Neural cell (in vitro differentiated cells): ENCODE measurements around the gene CXCL13. TPM values are rescaled to one million over a fixed set of nuclear protein-coding genes. Genes with fewer than 3 reads are reported as not detected.

ENCODE experiments used
- H2AFZ ChIP-seq: fragments of 200-600, 300-800 bp; sonication (generic), shearing (Covaris generic); 2 replicates; pipeline ENCODE4 v1.6.0; 2014; ENCODE audit warnings: low read depth, mild to moderate bottlenecking, antibody characterized with exemption, low read length, moderate library complexity
- H3F3A ChIP-seq: fragments of 200-600 bp; shearing (Covaris generic); 2 replicates; pipeline ENCODE4 v1.6.1; 2016; ENCODE audit warnings: mild to moderate bottlenecking, moderate library complexity, mixed read lengths, antibody characterized with exemption, low read length; ENCODE audit not compliant: insufficient read depth, poor library complexity, severe bottlenecking
- H3K27ac ChIP-seq: fragments of 200-600, 300-800 bp; sonication (generic), shearing (Covaris generic); 2 replicates; pipeline ENCODE4 v1.5.1; 2014; ENCODE audit warnings: mild to moderate bottlenecking, low read length, moderate library complexity
- H3K27me3 ChIP-seq: fragments of 300-800, 200-600 bp; sonication (generic), shearing (Covaris generic); 2 replicates; pipeline ENCODE4 v1.6.0; 2014; ENCODE audit warnings: mild to moderate bottlenecking, low read depth, low read length, moderate library complexity; ENCODE audit not compliant: insufficient read depth
- H3K36me3 ChIP-seq: fragments of 300-800, 200-600 bp; sonication (generic), shearing (Covaris generic); 2 replicates; pipeline ENCODE4 v1.5.1; 2014; ENCODE audit warnings: mild to moderate bottlenecking, antibody characterized with exemption, low read length, moderate library complexity; ENCODE audit not compliant: insufficient read depth
- H3K4me2 ChIP-seq: fragments of 300-800, 200-600 bp; sonication (generic), shearing (Covaris generic); 2 replicates; pipeline ENCODE4 v1.6.0; 2014; ENCODE audit warnings: mild to moderate bottlenecking, low read length
- H3K4me3 ChIP-seq: fragments of 300-800, 200-600 bp; sonication (generic), shearing (Covaris generic); 2 replicates; pipeline ENCODE4 v1.5.1; 2014; ENCODE audit warnings: mild to moderate bottlenecking, low read length, moderate library complexity
- H3K79me2 ChIP-seq: fragments of 200-600 bp; shearing (Covaris generic); replicated peaks from 2 replicates; pipeline ENCODE4 v1.6.0; 2014; ENCODE audit warnings: mild to moderate bottlenecking, low read length, moderate library complexity; ENCODE audit not compliant: insufficient read depth
- H3K9ac ChIP-seq: fragments of 300-800, 200-600 bp; sonication (generic), shearing (Covaris generic); 2 replicates; pipeline ENCODE4 v1.6.1; 2016; ENCODE audit warnings: mild to moderate bottlenecking, low read length, mixed read lengths
- H3K9me2 ChIP-seq: fragments of 200-600 bp; shearing (Covaris generic); 2 replicates; pipeline ENCODE4 v1.6.1; 2016; ENCODE audit warnings: mild to moderate bottlenecking, low read length, mixed read lengths; ENCODE audit not compliant: insufficient read depth
- H3K9me3 ChIP-seq: fragments of 200-600, 300-800 bp; sonication (generic), shearing (Covaris generic); 2 replicates; pipeline ENCODE4 v1.6.1; 2016; ENCODE audit warnings: mild to moderate bottlenecking, mixed run types, low read length, moderate library complexity, mixed read lengths
- H4K20me1 ChIP-seq: fragments of 200-600 bp; shearing (Covaris generic); 2 replicates; pipeline ENCODE4 v1.6.1; 2016; ENCODE audit warnings: mild to moderate bottlenecking, mixed run types; ENCODE audit not compliant: insufficient read depth
- CTCF ChIP-seq: fragments of 450-650 bp; IDR thresholded peaks from 2 replicates; pipeline ENCODE4 v1.5.1; 2014; ENCODE audit warnings: antibody characterized with exemption, mild to moderate bottlenecking, moderate library complexity; ENCODE audit not compliant: poor library complexity, severe bottlenecking
- EP300 ChIP-seq: fragments of 450-650 bp; conservative IDR thresholded peaks from 2 replicates; pipeline ENCODE4 v1.6.1; 2014; ENCODE audit warnings: antibody characterized with exemption, mild to moderate bottlenecking, moderate library complexity; ENCODE audit not compliant: poor library complexity, severe bottlenecking
- POLR2AphosphoS5 ChIP-seq: IDR thresholded peaks from 2 replicates; pipeline ENCODE4 v1.6.1; 2012
- RAD21 ChIP-seq: fragments of 450-650 bp; conservative IDR thresholded peaks from 2 replicates; pipeline ENCODE4 v1.6.1; 2014; ENCODE audit warnings: antibody characterized with exemption, mild to moderate bottlenecking, moderate library complexity
- REST ChIP-seq: IDR thresholded peaks from 2 replicates; pipeline ENCODE4 v1.6.1; 2012; ENCODE audit warnings: borderline replicate concordance
- SMC3 ChIP-seq: fragments of 450-650 bp; conservative IDR thresholded peaks from 2 replicates; pipeline ENCODE4 v1.6.1; 2014; ENCODE audit warnings: antibody characterized with exemption, mild to moderate bottlenecking, moderate library complexity; ENCODE audit not compliant: poor library complexity
- TAF1 ChIP-seq: IDR thresholded peaks from 2 replicates; pipeline ENCODE4 v1.6.1; 2012; ENCODE audit warnings: low read depth
- polyA plus RNA-seq: library from polyadenylated mRNA; depleted of rRNA; stranded (reverse); fragments of >200 nt; gene quantifications from 2 replicates; pipeline ENCODE4 v1.2.3, GENCODE V29; 2014

CXCL13 gene
- polyA plus RNA-seq, 1 donor from 2014 or later = not detected

GRCh38 chr4:77593101-77593500 is 12.5 kb upstream of the CXCL13 start:
- Histone ChIP-seq H3K9me2 (no peaks in the 10 kb centered on the region), H3K36me3 (no peaks in the 10 kb centered on the region), H3K9ac (no peak overlapping the region), H3F3A (no peaks in the 10 kb centered on the region), H3K9me3 (no peaks in the 10 kb centered on the region), H3K4me3 (no peak overlapping the region), H2AFZ (no peak overlapping the region), H3K27me3 (no peaks in the 10 kb centered on the region), H3K4me2 (no peak overlapping the region), H3K79me2 (no peaks in the 10 kb centered on the region), H4K20me1 (no peaks in the 10 kb centered on the region), H3K27ac (no peak overlapping the region)
- TF ChIP-seq REST (no peak), SMC3 (no peak), EP300 (no peak), POLR2AphosphoS5 (no peak), RAD21 (no peak), TAF1 (no peak)

DNA sequence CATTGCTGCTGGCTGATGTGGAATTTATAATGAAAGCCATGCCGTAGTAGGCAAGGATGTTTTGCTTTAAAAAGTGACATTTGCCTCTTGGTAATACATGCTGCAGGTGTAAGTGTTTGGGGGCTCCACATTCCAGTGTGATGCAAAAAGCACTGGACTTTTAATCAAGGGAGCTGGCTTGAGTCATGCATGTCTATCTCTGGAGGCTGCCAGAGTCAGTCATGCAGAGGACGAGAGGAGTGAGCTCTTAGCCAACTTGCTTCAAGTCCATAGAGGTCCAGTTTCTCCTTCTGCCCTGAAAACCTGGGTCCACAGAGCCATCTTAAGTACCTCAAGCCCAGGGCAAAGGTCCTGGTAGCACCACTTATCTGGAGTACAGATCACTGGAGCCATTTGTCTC is 11.6 kb upstream of the CXCL13 start:
- Histone ChIP-seq H2AFZ (no peak overlapping the region), H3K9me2 (no peaks in the 10 kb centered on the region), H4K20me1 (no peaks in the 10 kb centered on the region), H3K4me3 (no peak overlapping the region), H3F3A (no peaks in the 10 kb centered on the region), H3K27me3 (no peaks in the 10 kb centered on the region), H3K79me2 (no peaks in the 10 kb centered on the region), H3K9me3 (no peaks in the 10 kb centered on the region), H3K4me2 (no peak overlapping the region), H3K9ac (no peak overlapping the region), H3K27ac (no peak overlapping the region), H3K36me3 (no peaks in the 10 kb centered on the region)
- TF ChIP-seq REST (no peak), RAD21 (no peak), SMC3 (no peak), CTCF (no peak), EP300 (no peak), POLR2AphosphoS5 (no peak)
